NOMO-1 treated with DMSO at 0.1 percent for 48 hours (cell line): ENCODE data around the gene MCF2L.
"Not testable (repeated sequence)": the region's sequence is repeated elsewhere in the genome, so short reads cannot be mapped to it uniquely, and the experiment has no call there.

Experiments used
- DNase-seq: peaks from one replicate; lab custom pipeline; 2025; ENCODE audit not compliant: unreplicated experiment; lab: John Stamatoyannopoulos, UW

MCF2L gene, protein sequence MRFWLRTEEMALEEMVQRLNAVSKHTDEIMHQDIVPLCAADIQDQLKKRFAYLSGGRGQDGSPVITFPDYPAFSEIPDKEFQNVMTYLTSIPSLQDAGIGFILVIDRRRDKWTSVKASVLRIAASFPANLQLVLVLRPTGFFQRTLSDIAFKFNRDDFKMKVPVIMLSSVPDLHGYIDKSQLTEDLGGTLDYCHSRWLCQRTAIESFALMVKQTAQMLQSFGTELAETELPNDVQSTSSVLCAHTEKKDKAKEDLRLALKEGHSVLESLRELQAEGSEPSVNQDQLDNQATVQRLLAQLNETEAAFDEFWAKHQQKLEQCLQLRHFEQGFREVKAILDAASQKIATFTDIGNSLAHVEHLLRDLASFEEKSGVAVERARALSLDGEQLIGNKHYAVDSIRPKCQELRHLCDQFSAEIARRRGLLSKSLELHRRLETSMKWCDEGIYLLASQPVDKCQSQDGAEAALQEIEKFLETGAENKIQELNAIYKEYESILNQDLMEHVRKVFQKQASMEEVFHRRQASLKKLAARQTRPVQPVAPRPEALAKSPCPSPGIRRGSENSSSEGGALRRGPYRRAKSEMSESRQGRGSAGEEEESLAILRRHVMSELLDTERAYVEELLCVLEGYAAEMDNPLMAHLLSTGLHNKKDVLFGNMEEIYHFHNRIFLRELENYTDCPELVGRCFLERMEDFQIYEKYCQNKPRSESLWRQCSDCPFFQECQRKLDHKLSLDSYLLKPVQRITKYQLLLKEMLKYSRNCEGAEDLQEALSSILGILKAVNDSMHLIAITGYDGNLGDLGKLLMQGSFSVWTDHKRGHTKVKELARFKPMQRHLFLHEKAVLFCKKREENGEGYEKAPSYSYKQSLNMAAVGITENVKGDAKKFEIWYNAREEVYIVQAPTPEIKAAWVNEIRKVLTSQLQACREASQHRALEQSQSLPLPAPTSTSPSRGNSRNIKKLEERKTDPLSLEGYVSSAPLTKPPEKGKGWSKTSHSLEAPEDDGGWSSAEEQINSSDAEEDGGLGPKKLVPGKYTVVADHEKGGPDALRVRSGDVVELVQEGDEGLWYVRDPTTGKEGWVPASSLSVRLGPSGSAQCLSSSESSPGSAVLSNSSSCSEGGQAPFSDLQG

DNA sequence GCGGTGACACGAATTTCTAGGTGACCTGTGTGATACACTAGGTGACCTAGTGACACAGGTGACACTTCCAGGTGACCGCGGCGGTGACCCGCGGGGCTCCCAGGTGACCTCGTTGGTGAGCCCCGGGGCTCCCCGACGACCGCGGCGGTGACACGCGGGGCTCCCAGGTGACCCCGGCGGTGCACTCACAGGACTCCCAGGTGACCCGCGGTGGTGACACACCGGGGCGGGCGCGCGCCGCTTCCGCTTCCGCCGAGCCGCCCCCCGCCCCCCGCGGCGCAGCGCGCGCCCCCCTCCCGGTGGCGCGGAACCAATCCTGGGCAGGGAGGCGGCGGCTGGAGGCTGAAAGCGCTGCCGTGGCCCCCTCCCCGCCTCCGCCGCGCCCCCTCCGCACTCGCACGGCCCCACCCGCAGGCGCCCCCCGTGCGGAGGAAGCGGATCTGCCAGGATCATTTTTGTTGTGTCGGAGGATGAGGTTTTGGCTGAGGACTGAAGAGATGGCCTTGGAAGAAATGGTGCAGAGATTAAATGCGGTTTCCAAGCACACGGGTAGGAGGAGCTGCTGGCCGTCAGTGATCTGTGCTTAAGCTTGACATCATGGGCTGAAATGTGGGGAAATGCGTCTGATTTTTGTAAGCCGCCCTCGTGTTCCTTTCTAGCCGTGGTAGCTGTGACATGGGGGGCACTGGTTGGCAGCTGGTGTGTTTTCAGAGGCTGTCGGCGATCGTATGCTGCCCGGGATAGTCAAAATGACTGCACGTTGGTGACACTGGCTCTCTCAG lies at the start of gene MCF2L:
TSS of gene MCF2L (plus strand) at position 305 of the 782 bp plus-strand sequence. CDS start at position 471, 166 bp downstream.
- peak; percentile 65 for DNase-seq

DNA sequence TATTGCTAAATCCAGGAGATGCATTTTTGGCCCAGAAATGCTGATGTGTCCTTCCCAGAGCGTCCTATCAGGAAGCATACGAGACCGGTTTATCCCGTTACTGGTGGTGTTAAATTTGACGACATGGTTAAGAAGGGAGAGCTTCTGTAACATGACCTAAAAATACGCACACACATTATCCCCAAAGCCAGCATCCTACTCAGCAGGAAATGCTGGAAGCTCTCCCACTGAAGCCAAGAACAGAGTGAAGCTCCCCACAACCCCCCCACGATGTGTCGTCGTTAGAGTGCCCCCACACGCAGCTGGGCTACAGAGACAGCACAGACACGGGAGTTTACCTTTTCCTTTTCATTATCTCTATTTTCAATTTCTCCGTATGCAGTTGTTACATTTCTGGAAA lies 45.1 kb upstream of the MCF2L start:
- DNase-seq = no peak

DNA sequence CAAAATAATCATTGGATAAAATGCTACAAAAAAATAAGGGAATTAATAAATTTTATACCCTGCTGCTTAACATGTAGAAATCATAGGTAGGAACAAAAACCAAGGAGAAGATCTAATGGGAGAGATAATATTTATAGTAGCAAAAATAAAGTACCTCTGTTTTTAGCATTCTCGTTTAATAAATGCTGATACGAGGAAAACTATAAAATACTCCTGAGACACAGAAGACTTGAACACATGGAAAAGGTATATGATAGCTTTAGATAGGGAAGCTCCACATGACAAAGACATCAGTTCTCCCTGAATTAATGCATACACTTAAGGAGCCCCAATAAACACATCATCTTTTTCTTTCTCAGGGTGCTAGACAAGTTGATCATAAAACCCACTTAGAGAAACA lies 44.6 kb upstream of the MCF2L start:
- no peak for DNase-seq

DNA sequence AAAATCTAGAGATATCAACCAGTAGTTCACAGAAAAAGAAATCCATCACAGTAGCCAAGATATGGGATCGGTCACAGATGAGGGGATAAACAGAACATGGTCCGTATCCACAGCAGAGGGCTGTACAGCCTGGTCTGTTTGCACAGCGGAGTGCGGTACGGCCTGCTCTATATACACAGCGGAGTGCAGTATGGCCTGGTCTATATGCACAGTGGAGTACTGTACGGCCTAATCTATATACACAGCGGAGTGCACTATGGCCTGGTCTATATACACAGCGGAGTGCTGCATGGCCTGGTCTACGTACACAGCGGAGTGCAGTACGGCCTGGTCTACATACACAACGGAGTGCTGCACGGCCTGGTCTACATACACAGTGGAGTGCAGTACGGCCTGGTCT lies 43.0 kb upstream of the MCF2L start:
- no peak for DNase-seq

DNA sequence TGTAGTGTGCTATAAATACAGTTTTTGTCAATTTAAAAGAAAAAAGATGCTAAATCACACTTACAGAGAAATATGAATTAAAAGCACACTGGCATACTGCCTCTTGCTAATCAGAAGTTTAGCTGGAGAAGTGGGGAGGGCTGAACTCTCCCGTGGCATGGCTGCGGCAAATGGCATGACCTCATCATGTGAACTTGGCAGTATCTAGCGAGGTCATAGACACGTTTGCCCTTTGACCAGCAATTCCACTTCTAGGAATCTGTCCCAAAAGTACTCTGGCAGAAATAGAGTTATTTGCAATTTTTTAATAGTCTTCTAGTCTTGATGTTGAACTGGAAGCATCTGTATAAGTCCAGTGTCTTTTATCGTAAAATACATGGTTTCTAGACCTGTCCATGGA lies 42.0 kb upstream of the MCF2L start:
- DNase-seq = no peak

DNA sequence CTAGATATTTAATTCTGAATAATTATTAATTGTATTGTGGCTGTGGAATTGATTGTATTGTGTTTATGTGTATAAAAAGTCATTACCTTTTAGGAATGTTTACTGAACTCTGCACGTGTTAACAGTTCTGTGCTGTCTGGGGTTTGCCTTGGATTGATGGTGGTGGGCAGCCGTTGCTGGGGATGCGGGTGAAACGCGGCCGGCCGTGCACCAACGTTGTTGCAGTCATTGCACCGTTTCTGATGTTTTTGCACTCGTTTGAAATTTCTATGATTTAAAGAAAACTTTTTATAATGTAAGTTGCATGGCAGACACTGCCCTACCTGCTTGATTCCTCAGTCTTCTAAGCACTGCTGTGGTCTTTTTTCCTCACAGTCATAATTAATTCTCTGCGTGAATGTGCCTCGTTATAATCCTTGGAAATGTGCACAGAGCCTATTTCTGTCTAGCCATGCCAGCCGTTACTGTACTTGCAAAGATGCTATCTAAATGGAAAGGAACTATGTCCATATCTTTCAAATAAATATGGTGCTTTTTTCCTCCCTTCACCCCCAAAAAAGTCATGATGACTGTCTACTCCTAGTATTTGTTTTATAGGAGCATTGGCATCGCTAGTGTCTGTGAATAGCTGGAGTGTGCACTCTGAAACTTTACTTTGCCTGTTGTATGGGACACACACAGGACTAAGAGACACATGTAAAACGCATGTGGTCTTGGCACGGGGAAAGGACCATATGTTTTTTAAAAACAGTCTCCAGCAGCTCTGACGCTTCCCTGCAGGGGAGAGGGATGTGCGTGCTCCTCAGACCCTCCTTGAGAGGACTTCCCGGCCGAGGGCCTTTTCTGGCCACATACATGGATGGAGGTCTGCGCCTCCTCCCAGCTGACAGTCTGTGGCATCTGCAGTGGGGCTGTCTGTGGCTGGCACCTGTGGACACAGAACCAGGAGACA lies 40.7 kb upstream of the MCF2L start:
- DNase-seq = no peak

DNA sequence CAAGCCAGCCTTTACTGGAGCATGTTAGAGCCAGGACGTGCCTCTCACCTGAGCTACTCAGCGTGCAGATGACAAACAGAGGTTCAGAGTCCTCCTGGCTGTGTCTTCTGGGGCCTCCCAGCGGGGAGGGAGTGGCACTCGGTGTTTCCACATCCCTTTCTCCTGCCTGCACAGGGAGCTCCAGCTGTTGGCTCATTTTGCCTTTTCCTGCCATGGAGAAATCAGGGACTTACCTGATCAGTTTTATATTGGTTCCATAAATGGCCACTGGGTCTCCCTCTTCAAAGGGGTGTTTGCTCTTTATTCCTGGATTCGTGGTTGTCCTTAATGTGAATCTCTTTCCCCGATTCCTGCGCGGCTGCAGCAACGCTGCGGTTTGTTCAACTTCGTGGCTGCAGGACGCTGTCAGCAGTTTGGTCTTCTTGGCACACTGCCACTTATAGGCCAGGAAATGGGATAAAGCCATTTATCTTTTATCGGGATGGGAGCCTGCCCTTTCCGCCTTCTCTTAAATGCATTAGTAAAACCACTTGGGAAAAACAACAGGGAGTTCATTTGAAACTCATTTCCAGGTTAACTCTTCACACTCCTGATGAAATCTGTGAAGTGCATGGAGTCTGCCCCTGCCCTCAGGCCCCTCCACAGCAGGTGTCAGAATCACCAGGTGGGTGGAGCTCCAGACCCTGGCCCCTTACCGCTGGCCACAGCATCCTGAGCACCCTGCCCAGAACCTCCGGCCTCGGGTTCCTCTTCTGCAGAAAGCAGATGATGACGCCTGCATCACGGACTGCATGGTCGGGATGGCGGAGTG lies 39.8 kb upstream of the MCF2L start:
- DNase-seq = peak; percentile 5

DNA sequence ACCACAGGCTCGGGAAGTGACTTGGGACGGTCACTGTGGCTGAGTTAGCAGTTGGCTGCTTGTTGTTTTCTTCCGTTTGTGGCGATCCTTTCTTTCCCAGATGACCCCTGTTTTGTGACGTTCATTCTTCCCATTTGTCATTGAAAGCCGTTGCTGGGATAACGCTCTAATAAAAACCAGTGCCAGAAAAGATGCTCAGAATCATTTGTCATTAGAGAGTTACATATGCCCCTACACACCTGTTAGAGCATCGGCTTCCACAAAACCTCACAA lies 39.3 kb upstream of the MCF2L start:
- DNase-seq = no peak

DNA sequence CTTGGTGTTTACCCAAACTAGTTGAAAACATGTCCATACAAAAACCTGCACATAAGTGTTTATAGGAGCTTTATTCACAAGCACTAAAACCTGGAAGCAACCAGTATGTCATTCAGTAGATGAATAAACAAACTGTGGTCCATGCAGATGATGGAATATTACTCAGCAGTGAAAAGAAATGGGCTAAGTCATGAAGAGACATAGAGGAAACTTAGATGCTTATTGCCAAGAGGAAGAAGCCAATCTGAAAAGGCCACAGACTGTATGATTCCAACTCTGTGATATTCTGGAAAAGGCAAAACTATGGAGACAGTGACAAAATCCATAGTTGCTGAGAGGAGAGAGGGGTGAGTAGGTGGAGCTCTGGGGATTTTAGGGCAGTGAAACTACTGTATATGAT lies 38.8 kb upstream of the MCF2L start:
- no peak for DNase-seq

DNA sequence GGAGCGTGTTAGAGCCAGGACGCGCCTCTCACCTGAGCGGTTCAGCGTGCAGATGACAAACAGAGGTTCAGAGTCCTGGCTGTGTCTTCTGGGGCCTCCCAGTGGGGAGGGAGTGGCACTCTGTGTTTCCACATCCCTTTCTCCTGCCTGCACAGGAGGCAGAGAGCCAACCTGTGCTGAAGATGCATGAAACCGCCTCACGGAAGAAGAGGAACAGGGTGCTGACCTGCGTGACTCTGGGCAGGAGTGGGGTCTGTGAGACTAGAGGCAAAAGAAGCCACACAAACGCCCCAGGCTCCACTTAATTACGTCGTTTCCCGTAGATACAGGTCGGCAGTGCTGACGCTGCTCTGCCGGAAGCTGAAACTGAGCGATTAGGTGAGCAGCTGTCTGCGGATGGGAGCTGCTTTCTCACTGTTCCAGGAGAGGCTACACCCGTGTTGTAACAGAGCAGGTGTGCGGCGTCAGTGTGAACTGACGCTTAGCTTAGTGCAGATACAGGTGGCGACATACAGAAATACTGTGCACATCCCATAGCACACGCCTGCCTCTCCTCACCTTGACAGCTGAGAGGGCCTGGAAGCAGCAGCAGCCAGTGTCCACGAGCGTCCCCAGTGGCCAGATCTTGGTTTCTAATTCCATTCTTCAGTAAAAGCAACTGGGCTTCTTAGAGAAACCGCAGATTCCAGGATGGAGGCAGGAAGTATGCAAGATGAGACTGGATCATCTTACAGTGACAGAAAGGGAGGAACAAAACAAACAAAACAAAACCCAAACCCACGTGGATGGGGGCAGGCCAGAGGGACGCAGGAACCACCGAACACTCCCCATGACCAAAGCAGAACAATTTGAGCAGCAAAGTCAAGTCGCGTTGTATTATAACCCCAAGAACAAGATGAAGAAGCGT lies 37.7 kb upstream of the MCF2L start:
- no peak for DNase-seq

DNA sequence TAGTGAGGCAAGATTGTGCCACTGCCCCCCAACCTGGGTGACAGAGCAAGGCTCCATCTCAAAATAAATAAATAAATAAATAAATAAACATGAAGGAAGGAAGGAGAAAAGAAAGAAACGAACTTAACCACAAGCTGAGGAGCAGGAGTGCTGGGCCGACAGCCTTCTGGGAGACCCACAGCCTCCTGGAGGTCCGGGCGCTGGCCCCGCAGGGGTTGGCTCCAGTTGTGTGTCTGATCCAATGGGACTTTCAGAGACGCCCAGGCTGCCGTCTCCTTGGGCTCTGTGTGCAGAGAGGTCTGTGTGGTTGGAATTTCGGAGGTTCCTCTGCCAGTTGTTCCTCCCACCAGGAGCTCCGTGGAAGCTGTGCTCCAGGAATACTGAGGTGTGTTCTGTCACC lies 36.0 kb upstream of the MCF2L start:
- DNase-seq = no peak

DNA sequence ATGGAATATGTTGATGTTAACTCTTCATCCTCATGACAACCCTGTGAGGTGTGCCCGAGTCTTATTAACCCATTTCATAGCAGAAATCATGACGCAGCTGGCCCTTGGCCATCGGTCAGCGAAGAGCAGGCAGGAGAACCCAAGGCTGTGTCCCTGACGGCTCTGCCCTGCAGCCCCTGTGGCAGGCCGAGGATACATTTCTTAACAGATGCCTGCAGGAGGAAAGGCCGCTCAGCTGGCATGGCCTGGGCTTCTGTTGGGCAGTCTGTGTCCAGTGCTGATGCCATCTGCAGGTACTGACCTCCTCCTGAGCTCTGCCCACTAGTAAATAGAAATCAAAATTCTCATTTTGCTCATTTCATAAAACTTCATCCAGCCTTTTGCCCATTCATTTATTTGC lies 35.4 kb upstream of the MCF2L start:
- DNase-seq = no peak

DNA sequence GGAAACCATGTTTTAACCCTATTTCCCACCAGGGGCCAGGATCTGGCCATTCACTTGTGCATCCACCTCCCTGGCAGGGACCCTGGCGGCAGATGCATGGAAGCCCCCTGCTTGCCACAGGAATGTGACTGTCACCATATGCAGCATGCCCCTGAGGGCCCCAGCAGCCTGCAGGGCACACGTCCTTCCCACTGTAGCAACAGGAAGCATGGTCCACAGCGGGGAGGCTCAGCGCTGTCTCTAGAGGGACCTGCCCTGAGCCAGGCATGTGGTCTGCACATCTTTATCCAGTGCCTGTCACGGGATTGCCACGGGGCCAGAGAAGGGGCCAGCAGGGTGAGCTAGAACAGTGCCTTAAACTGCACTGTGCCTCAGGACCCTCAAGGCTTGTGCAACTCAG lies 34.9 kb upstream of the MCF2L start:
- DNase-seq = no peak

DNA sequence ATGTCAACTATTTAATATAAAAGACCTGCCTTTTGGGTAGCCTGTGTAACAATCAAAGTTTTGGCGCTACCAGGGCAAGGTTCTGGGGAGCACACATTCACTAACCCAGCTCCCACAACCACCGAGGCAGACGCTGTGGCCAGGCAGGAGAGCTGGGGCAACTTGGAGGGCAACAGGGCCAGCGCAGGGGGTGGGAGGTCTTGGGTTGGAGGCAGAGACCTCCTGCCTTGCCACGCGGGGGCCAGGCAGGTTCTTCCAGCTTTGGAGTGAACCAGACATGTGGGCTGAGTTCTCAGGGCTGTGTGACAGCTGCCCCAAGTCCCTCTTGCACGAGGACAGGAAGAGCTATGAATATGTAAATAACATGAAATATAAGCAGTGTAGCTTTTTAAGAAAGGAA lies 30.3 kb upstream of the MCF2L start:
- DNase-seq = no peak

DNA sequence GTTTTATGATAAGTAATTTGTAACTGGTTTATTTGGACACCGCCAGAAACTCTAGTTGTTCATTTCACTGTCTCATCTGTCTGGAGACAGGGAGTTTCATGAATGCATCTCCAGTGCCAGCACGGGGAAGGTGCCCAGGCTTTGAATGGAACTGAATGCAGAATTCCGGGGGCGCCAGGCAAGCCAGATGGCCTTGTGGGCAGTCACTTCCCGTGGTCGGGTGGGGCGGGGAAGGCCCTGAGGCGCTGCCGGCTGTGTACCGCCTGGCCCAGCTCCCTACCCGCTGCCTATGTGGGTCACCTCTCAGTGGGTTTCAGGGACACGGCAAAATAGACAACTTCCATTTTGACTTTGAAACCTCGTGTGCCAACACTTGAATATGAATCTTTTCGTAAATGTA lies 28.8 kb upstream of the MCF2L start:
- DNase-seq = no peak

DNA sequence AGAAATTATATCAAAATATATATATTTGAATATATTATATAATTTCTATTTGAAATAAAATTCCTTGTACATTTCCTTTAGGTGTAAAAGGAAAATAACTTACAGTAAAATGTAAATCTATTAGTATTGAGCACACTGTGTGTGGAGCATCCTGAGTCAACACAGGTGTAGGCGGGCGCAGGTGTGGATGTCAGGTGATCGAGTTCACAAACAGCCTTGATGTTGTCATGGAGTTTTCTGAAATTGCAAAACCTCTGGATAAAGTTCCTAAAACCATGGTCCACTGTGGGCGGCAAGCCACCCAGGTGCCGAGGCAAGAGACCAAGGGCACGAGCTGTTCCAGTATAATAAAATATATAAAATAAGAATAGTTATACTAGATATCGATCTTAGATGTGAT lies 27.7 kb upstream of the MCF2L start:
- no peak for DNase-seq

DNA sequence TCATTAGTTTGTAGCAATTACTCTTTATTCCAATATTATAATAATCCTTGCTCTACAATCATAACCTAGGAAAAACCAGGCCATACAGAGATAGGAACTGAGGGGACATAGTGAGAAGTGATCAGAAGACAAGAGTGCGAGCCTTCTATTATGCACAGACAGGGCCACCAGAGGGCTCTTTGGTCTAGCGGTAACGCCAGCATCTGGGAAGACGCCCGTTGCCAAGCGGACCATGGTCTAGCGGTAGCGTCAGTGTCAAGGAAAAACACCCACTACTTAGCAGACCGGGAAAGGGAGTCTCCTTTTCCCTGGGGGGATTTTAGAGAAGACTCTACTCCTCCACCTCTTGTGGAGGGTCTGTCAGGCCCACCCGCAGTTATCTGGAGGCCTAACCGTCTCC lies 27.2 kb upstream of the MCF2L start:
- not testable (repeated sequence) for DNase-seq

DNA sequence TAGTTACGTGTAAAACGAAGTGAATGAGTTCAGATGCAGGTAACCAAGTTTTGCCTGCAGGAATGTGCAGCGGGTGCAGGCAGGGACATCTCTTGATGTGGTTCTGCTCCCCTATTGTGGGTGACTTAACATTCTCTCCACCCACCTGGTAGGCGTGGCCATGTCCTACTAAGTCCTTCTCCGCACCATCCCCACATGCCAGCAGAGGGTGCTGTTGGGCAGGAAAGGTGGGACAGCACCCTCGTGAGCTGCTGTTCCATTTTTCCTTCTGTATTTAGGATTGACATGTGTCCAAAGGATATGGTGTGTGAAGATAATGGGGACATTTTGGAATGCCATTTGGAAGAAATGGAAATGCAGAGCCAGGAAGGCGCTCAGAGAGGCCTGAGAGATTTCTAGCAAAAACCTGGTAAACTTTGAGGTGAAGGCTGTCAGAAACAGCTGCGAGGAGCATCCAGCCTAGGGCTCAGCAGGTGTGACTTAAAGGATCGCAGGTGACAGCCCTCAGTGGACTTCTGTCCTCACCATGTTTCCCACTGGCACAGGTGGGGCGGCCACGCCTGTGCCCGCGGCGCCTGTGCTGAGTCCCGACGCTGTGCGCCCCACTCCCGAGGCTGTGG lies 26.2 kb upstream of the MCF2L start:
- DNase-seq = peak; percentile 87
